ENCODE data around the gene MYO7B.
A peak's percentile ranks its signal among the peaks of the same experiment; 100 is the strongest.

Gene MYO7B

DNA sequence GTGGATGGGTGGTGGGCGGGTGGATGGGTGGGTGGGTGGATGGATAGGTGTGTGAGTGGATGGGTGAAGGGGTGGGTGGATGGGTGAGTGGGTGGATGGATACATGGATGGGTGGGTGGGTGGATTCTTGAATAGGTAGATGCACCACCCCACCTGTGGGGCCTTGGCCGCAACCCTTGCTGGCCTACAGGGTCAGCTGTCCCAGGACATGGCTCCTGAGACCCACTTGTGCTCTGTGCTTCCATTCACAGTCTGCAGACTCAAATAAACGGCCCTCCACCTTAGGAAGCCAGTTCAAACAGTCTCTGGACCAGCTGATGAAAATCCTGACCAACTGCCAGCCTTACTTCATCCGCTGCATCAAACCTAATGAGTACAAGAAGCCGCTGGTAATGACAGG, 54.4 kb downstream of the MYO7B start:
- TF ChIP-seq, protein P1, sequence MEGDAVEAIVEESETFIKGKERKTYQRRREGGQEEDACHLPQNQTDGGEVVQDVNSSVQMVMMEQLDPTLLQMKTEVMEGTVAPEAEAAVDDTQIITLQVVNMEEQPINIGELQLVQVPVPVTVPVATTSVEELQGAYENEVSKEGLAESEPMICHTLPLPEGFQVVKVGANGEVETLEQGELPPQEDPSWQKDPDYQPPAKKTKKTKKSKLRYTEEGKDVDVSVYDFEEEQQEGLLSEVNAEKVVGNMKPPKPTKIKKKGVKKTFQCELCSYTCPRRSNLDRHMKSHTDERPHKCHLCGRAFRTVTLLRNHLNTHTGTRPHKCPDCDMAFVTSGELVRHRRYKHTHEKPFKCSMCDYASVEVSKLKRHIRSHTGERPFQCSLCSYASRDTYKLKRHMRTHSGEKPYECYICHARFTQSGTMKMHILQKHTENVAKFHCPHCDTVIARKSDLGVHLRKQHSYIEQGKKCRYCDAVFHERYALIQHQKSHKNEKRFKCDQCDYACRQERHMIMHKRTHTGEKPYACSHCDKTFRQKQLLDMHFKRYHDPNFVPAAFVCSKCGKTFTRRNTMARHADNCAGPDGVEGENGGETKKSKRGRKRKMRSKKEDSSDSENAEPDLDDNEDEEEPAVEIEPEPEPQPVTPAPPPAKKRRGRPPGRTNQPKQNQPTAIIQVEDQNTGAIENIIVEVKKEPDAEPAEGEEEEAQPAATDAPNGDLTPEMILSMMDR (IDR thresholded peaks at IDR 0.05; ENCODE audit: insufficient read depth, low read length), result no peak
- no peak for TF ChIP-seq REST (IDR thresholded peaks at IDR 0.05; ENCODE audit: insufficient replicate concordance, low read depth)
- no peak for TF ChIP-seq GABPA (IDR thresholded peaks at IDR 0.05; ENCODE audit: low read depth)
- TF ChIP-seq POLR2AphosphoS5 (IDR thresholded peaks at IDR 0.05; ENCODE audit: low read depth), result no peak
- TF ChIP-seq SPI1 (IDR thresholded peaks at IDR 0.05; ENCODE audit: borderline replicate concordance, low read depth), result no peak
- H3K27ac ChIP-seq (replicated peaks), result no peak overlapping the region
- no peaks in the 10 kb centered on the region for H3K27me3 ChIP-seq (ENCODE audit: insufficient read depth, poor library complexity, severe bottlenecking)
- no peak overlapping the region for H3K4me3 ChIP-seq (replicated peaks; ENCODE audit: insufficient read depth, low read length)
- DNase-seq (ENCODE audit: low read depth in 1 of 2, low spot score in 1 of 2), result no peak

DNA sequence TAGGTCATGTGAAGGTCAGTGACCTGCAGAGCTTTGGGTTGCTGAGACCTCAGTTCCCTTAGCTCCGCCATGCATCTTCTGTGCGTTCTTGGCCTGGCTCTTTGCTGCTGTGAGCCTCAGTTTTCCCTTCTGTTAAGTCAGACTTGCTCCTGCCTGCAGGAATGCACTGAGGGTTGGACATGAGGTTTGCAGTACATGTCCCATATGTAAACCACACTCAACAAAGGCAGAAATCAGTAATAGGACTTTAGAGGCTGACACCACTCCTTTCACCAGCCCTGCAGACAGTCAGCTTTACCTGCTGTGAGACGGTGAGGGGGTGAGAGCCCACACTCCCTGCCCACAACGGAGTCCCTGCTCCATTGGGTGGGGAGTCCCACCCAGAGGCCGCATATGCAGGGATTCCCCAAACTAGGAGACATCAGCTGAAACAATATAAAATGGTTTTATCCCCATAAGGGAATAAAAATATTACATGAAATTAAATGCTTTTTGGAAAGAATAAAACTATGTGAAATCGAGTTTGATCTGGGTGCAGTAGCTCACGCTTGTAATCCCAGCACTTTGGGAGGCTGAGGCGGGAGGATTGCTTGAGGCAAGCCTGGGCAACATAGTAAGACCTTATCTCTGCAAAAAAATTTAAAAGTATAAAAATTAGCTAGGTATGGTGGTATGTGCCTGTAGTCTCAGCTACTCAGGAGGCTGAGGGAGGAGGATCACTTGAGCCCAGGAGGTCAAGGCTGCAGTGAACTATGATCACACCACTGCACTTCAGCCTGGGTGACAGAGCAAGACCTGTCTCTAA, 55.1 kb downstream of the MYO7B start:
- Histone ChIP-seq H3K4me3 (replicated peaks; ENCODE audit: insufficient read depth, low read length) (no peak overlapping the region), H3K27me3 (ENCODE audit: insufficient read depth, poor library complexity, severe bottlenecking) (no peaks in the 10 kb centered on the region), H3K27ac (replicated peaks) (no peak overlapping the region)
- DNase-seq (ENCODE audit: low read depth in 1 of 2, low spot score in 1 of 2), result no peak
- TF ChIP-seq REST (IDR thresholded peaks at IDR 0.05; ENCODE audit: insufficient replicate concordance, low read depth), result no peak
- TF ChIP-seq SPI1 (IDR thresholded peaks at IDR 0.05; ENCODE audit: borderline replicate concordance, low read depth), result no peak
- no peak for TF ChIP-seq POLR2AphosphoS5 (IDR thresholded peaks at IDR 0.05; ENCODE audit: low read depth)
- TF ChIP-seq, protein P1 (IDR thresholded peaks at IDR 0.05; ENCODE audit: insufficient read depth, low read length), result no peak
- no peak for TF ChIP-seq GABPA (IDR thresholded peaks at IDR 0.05; ENCODE audit: low read depth)

- no peaks in the 10 kb centered on the region for H3K27me3 ChIP-seq (ENCODE audit: insufficient read depth, poor library complexity, severe bottlenecking)
- H3K27ac ChIP-seq (replicated peaks), result no peak overlapping the region
- H3K4me3 ChIP-seq (replicated peaks; ENCODE audit: insufficient read depth, low read length), result no peak overlapping the region
- peak; percentile 16 to 57 for DNase-seq (ENCODE audit: low read depth in 1 of 2, low spot score in 1 of 2)
- TF ChIP-seq, protein P1 (IDR thresholded peaks at IDR 0.05; ENCODE audit: insufficient read depth, low read length), result peak; percentile 100
- TF ChIP-seq SPI1 (IDR thresholded peaks at IDR 0.05; ENCODE audit: borderline replicate concordance, low read depth), result no peak
Measured at GRCh38 chr2:127591221-127591923, 55.9 kb downstream of the MYO7B start.
